Measurements from ENCODE around the gene LDLRAD4.

Gene LDLRAD4

DNA sequence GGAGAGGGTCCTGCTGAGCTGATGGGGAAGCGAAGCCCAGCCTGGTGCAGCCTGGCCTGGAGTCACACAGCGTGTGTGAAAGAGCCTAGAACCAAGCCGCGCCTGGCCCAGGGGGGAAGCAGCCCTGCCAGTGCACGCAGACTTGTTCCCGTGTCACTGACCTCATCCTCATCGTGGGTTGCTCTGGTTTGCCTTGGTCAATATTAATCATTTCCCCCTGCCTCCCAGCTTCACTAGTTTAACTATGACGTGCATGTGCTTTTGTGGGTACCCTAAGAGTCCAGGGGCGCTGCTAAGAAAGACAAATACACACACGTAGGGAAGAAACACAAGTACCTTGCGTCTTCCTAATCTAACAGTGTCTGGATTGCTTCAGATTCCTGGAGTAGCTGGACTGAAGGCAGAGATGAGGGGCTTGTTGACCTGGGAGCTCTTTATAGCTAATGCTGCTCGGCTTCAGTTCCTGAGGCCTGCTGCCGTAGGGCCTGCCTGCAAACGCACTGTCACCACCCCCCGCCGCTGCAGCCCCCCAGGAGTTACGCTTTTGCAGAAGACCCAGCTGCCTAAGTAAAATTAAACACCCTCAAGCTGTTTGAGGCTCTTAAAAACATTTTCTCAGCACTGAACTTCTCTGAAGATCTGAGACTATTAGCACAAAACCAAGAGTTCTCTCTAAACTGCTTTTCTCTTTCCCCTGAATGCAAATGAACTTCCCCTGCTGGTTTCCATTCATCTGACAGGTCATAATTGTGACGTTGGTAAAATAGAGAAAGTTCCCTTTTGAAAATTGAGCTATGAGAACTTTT, 348.6 kb downstream of the LDLRAD4 start:
- DNase-seq, result no peak

DNA sequence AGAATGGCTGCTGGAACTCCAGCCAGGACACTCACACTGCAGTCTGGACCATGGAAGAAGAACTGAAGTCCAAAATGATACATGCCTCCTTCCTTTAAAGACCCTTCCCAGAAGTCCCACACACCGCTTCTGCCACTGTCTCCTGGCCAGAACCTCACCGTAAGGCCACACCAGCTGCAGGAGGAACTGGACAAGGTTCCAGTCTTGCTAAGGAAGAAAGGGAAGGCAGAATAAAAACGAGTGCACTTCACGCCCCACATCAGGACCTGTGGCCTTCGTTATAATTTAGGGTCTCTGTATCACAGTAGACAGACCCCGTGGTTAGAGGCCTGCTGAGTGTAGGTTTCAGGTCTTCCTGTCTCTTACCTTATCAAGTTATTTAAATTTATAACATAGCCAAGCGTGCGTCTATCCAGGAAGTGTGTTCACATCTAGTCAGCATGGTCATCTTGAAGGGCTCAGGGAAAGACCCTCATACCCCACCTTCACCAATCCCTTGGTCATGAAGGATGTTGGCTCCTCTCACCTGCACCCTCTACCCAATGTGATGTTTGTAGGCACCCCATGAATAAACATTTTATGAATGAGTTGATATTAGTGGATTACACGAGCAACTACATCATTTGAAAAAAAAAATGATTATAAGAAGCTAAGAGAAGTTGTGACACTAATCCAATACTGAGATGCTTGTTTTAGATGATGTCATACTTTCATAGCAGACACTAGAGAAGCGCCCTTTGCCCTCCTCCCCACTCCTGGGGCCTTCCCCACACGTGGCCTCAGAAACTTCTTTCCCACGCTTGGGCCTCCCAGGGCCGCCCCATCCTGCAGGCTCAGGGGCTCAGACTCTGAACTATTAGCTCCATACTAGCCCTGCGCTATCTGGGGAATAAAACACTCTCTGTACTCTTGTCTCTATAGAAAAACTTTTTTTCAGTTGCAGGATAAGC, 350.2 kb downstream of the LDLRAD4 start:
- no peak for DNase-seq

DNA sequence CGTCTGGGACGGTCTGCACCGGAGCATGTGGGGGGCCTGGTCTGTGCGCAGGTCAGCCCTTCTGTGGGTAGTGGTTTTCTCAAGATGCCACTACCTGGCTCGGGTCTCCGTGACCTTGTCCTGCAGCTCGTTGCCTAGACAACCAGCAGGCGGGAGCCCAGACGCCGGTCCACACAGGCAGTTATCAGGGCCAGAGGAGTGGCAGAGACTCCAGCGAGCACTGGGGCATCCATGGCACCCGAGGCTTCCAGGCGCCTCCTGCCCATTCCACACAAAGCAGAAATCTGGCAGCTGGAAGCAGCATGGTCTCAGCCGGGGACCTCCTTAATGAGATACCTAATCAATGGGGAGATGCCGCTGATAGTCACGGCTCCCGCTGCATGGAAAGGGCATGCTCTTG, 351.7 kb downstream of the LDLRAD4 start:
- no peak for DNase-seq

GRCh38 chr18:13570856-13571495, 352.4 kb downstream of the LDLRAD4 start:
- no peak for DNase-seq

DNA sequence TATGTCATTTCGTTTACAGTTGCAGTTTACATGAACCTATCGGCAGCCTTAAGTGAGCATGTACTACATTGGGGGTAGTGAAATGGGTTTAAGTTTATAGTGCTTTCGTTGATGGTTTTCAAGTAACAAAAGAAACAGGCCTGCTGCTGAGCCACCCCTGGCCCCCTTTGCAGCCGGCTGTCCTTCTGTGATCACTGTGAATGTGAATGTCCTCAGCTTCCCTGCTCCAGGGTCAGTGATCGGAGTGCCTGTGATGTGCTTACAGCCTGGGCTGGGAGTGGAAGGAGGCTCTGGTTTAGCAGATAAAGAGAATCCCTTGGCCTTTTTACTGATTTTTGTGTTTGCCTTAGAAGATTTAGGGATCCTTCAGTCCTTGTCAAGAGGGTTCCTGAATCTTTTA, 353.6 kb downstream of the LDLRAD4 start:
- no peak for DNase-seq

DNA sequence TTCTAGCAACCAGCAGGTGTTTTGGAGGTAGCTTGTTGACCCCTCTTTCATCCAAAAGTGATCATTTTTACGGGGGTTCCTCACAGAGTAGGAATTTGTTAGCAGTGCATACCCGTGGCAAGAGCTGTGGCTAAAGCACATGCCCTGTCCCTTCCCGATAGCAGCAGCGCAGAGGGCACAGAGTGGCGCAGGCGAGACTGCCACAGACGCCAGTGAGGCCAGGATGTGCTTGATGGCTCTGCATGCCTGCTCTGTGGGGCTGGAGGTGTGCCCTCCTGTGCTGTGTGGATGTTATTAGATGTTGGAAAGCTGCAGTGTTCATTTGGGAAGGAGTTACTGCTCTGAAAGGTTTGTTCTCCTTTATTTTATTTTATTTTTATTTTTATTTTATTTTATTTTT, 354.2 kb downstream of the LDLRAD4 start:
- DNase-seq, result no peak

GRCh38 chr18:13573750-13574149, 355.2 kb downstream of the LDLRAD4 start:
- DNase-seq, result no peak

DNA sequence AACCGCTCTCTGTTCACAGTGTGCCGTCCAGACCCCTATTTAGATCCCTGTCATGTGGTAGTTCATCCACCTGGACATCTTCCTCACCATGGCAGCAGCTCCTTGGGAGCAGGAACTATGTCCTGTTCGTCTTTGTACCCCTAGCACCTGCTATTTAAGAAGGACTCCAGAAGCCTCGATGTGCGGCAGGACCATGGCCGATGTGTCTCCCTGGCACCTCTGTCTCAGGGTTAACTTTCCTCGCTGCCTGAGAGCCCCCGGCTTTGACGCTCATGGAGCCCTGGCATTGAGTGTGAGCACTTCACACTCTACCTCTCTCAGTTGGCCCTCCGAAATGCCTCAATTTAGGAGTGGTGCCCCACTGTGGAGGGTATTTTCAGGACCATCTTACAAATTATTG, 355.8 kb downstream of the LDLRAD4 start:
- DNase-seq, result no peak

DNA sequence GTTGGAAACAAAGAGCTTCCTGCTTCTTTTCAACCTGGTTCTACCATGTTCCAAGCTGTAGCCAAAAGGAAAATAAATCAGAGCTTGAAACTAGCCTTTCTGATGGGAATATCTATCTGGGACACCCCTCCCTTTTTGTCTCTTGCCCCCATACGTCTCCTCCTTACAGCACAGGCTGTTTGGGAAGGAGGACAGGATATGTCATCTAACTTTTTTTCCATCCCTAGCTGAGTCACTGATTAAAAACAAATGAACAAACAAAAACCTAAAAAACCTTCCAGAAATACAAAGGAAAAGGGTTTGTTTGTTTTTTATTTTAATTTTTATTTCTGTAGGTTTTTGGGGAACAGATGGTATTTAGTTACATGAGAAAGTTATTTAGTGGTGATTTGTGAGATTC, 356.2 kb downstream of the LDLRAD4 start:
- DNase-seq, result no peak

GRCh38 chr18:13576598-13576997, 358.0 kb downstream of the LDLRAD4 start:
- no peak for DNase-seq

GRCh38 chr18:13577091-13577697, 358.6 kb downstream of the LDLRAD4 start:
- no peak for DNase-seq

GRCh38 chr18:13577781-13578180, 359.2 kb downstream of the LDLRAD4 start:
- DNase-seq, result no peak

DNA sequence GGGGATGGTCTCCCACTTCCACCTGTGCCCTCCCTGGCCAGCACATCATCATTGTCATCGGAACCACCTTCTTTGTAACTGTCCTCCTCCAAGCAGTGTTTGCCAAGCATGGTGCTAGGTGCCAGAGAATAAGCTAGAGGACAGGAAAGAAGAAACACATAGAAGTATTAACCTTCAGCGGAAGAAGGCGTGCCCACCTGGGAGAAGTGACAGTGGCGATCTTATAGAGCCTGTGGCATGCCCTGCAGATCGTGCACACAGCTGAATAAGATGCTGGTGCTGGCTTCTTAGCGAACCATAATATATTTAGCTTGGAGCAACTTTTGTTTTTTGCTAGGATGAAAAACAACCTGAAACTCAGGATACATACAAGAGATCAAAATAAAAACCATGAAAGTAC, 359.8 kb downstream of the LDLRAD4 start:
- no peak for DNase-seq

GRCh38 chr18:13579874-13580273, 361.3 kb downstream of the LDLRAD4 start:
- no peak for DNase-seq

DNA sequence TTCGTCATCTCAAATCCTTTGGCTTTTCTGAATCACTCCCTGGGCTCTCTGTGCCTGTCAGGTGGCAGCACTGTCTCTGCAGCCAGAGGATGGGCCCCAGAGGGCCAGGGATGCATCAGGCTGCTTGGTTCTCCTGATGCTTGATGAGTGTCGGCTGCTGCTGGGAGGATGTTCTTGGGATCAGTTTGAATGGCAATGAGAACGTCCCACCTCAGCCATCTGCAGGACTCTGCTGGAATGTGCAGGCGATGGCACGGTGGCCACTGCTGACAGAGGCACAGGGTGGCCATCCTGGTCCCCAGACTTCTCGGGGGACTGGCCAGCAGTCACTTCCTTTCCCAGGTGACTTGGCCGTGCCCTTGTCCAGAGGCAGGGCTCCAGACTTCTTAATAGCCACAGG, 361.8 kb downstream of the LDLRAD4 start:
- no peak for DNase-seq

GRCh38 chr18:13580991-13581390, 362.4 kb downstream of the LDLRAD4 start:
- DNase-seq, result no peak

- DNase-seq, result no peak
Measured at GRCh38 chr18:13581496-13582177, 363.1 kb downstream of the LDLRAD4 start.

- no peak for DNase-seq
Measured at GRCh38 chr18:13582178-13582670, 363.7 kb downstream of the LDLRAD4 start.

- no peak for DNase-seq
Measured at GRCh38 chr18:13583576-13584550, 365.3 kb downstream of the LDLRAD4 start.

DNA sequence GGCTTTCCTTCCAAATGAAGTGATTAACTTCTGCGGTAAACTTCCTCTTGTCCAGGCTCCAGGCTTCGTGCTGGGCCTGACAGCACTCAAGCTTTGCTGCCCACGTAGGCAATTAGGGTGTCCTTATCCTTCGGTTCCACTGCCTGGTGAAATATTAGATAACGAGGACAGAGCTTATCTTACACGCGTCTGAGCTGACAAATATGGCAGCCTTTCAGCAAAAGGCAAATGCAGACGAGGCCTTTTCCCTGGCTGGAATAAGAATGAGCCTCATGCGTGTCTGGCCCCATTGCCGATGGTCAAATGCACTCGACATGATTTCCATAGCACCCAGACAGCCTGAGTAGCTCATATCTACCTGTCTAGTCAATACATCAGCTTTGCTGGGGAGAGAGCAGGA, 366.3 kb downstream of the LDLRAD4 start:
- DNase-seq, result no peak

Data from NCI-H2081 (cell line).